Natural killer cell (primary cell): ENCODE results near the gene HOXA10. TPM values are rescaled to one million over a fixed set of nuclear protein-coding genes. Genes with fewer than 3 reads are reported as not detected.

Source experiments
- ATAC-seq, 3 donors: fragments of 150-1000 bp in 2 of 3; fragments of 200-7000 bp in 1 of 3; cut with Tn5 transposase; 1 replicate in 1 of 3; 2 replicates in 2 of 3; pipeline ENCODE4 v1.10.0; 2021; ENCODE audit warnings: mild to moderate bottlenecking in 2 of 3, moderate library complexity in 2 of 3
- DNase-seq, 2 donors: peaks; one replicate each; pipeline versions ENCODE4 v3.0.0 to v3.0.0-alpha.2; 2013 to 2021; ENCODE audit warnings: mixed read lengths in 1 of 2
- H3K27ac ChIP-seq: one replicate; pipeline ENCODE4 v1.5.1; 2013; ENCODE audit warnings: mild to moderate bottlenecking, low read length
- H3K27me3 ChIP-seq: one replicate; pipeline ENCODE4 v1.6.1; 2013; ENCODE audit warnings: low read length; ENCODE audit not compliant: control insufficient read depth, insufficient read depth
- H3K36me3 ChIP-seq: one replicate; pipeline ENCODE4 v1.6.1; 2013; ENCODE audit warnings: low read length; ENCODE audit not compliant: control insufficient read depth, insufficient read depth
- H3K4me1 ChIP-seq: one replicate; pipeline ENCODE4 v1.6.1; 2013; ENCODE audit warnings: low read length; ENCODE audit not compliant: control insufficient read depth, insufficient read depth
- H3K4me3 ChIP-seq: one replicate; pipeline ENCODE4 v1.5.1; 2013; ENCODE audit warnings: low read length
- H3K9me3 ChIP-seq: one replicate; pipeline ENCODE4 v1.6.1; 2013; ENCODE audit warnings: low read length; ENCODE audit not compliant: control insufficient read depth, insufficient read depth
- H3K27ac Mint-ChIP-seq, 2 donors: one replicate each; pipeline ENCODE4 v1.8.0; 2022; ENCODE audit warnings: mild to moderate bottlenecking in 2 of 2, mixed read lengths in 2 of 2, moderate library complexity in 1 of 2
- H3K27me3 Mint-ChIP-seq, 2 donors: one replicate each; pipeline ENCODE4 v1.8.0; 2022; ENCODE audit warnings: low read depth in 2 of 2, mixed read lengths in 2 of 2
- H3K36me3 Mint-ChIP-seq: one replicate; pipeline ENCODE4 v1.8.0; 2022; ENCODE audit warnings: mixed read lengths
- H3K4me1 Mint-ChIP-seq, 2 donors: one replicate each; pipeline ENCODE4 v1.8.0; 2022; ENCODE audit warnings: mixed read lengths in 2 of 2
- H3K4me3 Mint-ChIP-seq: one replicate; pipeline ENCODE4 v1.8.0; 2022; ENCODE audit warnings: mild to moderate bottlenecking, moderate library complexity, mixed read lengths
- H3K9me3 Mint-ChIP-seq, 2 donors: one replicate each; pipeline ENCODE4 v1.8.0; 2022; ENCODE audit warnings: mixed read lengths in 2 of 2
- WGBS: methylation state at CpG from one replicate; pipeline ENCODE4 v1.1.7; 2013; ENCODE audit warnings: missing lambda C conversion rate; ENCODE audit not compliant: insufficient coverage; 5-methylcytosine and 5-hydroxymethylcytosine counted together
- intact Hi-C: fragments of 100-400 bp; cut with micrococcal nuclease; formaldehyde crosslinking; loops from one replicate; pipeline ENCODE4 v1.14.2; 2022
- total RNA-seq, 4 donors: library from RNA; stranded (reverse); fragments of 120-200 nt in 1 of 4; gene quantifications; one replicate each; pipeline versions ENCODE4 v1.2.3 to v1.2.4, GENCODE V29; 2013 to 2022
- TF ChIP-seq, protein P1 (sequence below): fragments of 200-600 bp; IDR thresholded peaks from one replicate; pipeline ENCODE4 v1.8.0; 2022; ENCODE audit warnings: antibody characterized with exemption

The HOXA10 gene
- total RNA-seq, 3 donors from 2014 or later (not counting 1 experiment from before 2014, with no cell fraction given): 0.82 to 3.3 (median 2.2) TPM

DNA sequence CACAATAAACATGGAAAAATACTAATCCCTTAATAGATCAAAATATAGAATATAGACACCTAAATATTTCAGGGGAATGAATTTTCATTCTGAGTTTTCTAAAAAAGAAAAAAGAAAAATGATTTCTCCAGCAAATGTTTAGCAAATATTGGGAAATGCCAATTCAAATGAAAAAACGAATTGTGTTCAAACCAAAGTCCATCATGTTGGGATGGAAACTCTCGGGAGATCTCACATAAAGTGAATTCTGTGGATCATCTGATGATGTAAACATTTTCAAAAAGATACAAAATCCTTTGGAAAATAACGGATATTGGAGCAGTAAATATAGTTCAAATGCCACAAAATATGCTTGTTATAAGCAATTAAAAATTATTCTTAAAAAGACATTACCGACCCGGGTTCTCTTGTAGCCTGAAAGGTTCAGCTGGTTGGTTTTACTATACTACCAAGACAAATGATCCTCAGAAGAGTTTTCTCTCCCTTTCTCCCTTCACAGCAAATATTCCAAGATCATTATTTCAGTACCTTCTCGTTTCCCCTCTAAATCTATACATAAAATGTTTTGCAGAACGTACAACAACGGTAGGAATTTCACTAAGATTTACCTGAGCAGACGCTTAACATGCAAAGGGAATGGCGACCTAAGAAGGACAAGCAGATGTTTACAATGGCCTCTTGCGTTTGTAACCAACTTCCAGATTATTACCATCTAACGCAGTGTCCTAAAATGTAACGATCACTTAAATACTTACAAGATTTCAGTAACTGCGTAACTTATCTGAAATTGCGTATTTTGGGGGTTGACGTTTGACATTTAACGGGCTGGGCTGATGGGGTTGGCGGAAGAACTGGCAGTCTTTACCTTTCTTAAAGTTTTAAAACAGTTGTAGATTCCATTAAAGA lies 23.3 kb upstream of the HOXA10 start:
- Mint-ChIP-seq H3K36me3 (no peaks in the 10 kb centered on the region), H3K4me3 (peak overlapping the region; percentile 26), H3K27me3 (peaks cover 72 to 79% of the 10 kb centered on the region in 2 donors), H3K9me3 (no peaks in the 10 kb centered on the region), H3K4me1 (peaks cover 24 to 38% of the 10 kb centered on the region in 2 donors), H3K27ac (peak overlapping the region in 1 of 2 donors; percentile 34)
- H3K27me3 ChIP-seq: peaks cover 83% of the 10 kb centered on the region
- intact Hi-C loops: loop anchor here (5.0 kb wide), 2 partner anchors 880 to 900 kb away; no protein-coding TSS in a partner anchor
- TF ChIP-seq, protein P1, sequence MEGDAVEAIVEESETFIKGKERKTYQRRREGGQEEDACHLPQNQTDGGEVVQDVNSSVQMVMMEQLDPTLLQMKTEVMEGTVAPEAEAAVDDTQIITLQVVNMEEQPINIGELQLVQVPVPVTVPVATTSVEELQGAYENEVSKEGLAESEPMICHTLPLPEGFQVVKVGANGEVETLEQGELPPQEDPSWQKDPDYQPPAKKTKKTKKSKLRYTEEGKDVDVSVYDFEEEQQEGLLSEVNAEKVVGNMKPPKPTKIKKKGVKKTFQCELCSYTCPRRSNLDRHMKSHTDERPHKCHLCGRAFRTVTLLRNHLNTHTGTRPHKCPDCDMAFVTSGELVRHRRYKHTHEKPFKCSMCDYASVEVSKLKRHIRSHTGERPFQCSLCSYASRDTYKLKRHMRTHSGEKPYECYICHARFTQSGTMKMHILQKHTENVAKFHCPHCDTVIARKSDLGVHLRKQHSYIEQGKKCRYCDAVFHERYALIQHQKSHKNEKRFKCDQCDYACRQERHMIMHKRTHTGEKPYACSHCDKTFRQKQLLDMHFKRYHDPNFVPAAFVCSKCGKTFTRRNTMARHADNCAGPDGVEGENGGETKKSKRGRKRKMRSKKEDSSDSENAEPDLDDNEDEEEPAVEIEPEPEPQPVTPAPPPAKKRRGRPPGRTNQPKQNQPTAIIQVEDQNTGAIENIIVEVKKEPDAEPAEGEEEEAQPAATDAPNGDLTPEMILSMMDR: no peak
- peaks cover 44% of the 10 kb centered on the region for H3K4me1 ChIP-seq
- H3K9me3 ChIP-seq: no peaks in the 10 kb centered on the region
- DNase-seq (no peak), ATAC-seq (no peak)
- WGBS: 20% methylated on average over 17 of the region's 18 CpGs
- no peaks in the 10 kb centered on the region for H3K36me3 ChIP-seq
- no peak overlapping the region for H3K4me3 ChIP-seq
- H3K27ac ChIP-seq: no peak overlapping the region

DNA sequence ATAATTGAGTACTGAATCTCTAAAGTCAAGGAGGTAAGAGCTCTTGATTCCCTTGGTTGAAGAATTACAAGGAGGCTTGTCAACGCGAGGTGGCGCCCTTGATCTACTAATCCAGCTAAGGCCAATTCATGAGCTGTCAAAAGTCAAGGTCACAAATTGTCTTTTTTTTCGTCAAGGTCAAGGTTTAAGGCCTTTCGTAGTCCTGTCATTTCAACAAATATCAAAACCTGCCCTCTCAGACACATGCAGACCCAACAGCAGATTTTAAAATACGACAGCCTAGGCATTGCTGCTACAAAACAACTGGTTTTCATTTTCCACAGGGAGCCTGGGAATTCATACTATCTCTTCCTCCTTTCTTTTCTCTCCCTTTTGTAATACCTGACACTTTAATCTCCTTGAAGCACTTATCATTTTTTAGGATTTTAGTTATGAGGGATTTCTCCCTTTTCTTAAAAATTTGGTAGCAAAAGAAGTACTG lies 22.2 kb upstream of the HOXA10 start:
- peak in 2 of 3 donors; percentile 36 to 38 for ATAC-seq
- Histone ChIP-seq H3K36me3 (no peaks in the 10 kb centered on the region), H3K27me3 (peaks cover 85% of the 10 kb centered on the region), H3K4me1 (peaks cover 41% of the 10 kb centered on the region), H3K4me3 (no peak overlapping the region), H3K9me3 (no peaks in the 10 kb centered on the region), H3K27ac (no peak overlapping the region)
- 1% methylated on average over 6 of the region's 6 CpGs for whole genome bisulfite sequencing
- H3K4me1 Mint-ChIP-seq: peaks cover 28 to 32% of the 10 kb centered on the region in 2 donors
- TF ChIP-seq, protein P1: peak; percentile 92
- peaks cover 71 to 79% of the 10 kb centered on the region in 2 donors for H3K27me3 Mint-ChIP-seq
- H3K27ac Mint-ChIP-seq: no peak overlapping the region
- H3K9me3 Mint-ChIP-seq: no peaks in the 10 kb centered on the region
- intact Hi-C loops: loop anchor here (1.0 to 5.0 kb wide), 5 partner anchors 380 to 901 kb away; no protein-coding TSS in a partner anchor
- no peaks in the 10 kb centered on the region for H3K36me3 Mint-ChIP-seq
- peak; percentile 73 to 89 for DNase-seq
- H3K4me3 Mint-ChIP-seq: peak overlapping the region; percentile 26

DNA sequence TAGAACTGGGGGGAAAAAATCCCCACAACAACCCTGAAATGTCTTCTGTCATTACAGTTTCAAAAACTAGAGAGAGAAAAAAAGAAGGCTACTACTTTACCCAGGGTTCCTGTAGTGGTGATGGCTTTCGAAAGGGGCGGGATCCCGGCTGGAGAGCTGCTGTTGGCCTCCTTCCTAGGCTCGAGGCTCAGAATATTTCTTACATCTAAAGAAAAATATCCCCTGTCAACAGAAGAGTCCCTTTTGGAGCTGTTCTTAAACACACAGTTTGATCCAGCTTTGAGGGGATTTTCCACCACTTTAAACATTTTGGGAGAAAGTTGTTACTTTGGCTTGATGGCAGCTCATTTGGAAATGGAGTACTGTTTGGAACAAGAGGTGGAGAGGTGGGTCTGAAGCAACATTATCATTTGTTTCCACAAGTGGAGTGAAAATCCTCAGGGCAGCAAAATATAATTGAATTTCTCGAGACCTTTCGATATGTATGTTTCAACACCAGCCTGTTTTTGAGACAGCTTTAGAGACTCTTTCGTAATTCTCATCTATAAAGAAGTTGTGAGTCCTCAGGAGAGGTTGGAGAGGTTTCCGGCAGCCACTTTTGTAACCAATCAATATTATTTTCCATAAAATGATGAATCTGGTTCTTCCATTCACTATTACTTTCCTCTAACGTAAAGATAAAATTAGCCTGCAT lies 20.7 kb upstream of the HOXA10 start:
- intact Hi-C loops: loop anchor here (5.0 kb wide), 2 partner anchors 882 to 902 kb away; no protein-coding TSS in a partner anchor

More for the DNA sequence above, 20.7 kb upstream of the HOXA10 start:
- no peaks in the 10 kb centered on the region for H3K9me3 ChIP-seq
- no peak overlapping the region for H3K27ac ChIP-seq
- WGBS: 35% methylated on average over 8 of the region's 9 CpGs
- no peaks in the 10 kb centered on the region for H3K9me3 Mint-ChIP-seq
- ATAC-seq (no peak), DNase-seq (no peak)
- no peak overlapping the region for H3K27ac Mint-ChIP-seq
- H3K4me1 ChIP-seq: peaks cover 28% of the 10 kb centered on the region
- no peak overlapping the region for H3K4me3 Mint-ChIP-seq
- H3K36me3 Mint-ChIP-seq: no peaks in the 10 kb centered on the region
- peaks cover 22 to 24% of the 10 kb centered on the region in 2 donors for H3K4me1 Mint-ChIP-seq
- peaks cover 87% of the 10 kb centered on the region for H3K27me3 ChIP-seq
- TF ChIP-seq, protein P1: no peak
- no peak overlapping the region for H3K4me3 ChIP-seq
- no peaks in the 10 kb centered on the region for H3K36me3 ChIP-seq
- peaks cover 71 to 84% of the 10 kb centered on the region in 2 donors for H3K27me3 Mint-ChIP-seq
